Measurements from ENCODE around the gene FPGS.

Gene FPGS

DNA sequence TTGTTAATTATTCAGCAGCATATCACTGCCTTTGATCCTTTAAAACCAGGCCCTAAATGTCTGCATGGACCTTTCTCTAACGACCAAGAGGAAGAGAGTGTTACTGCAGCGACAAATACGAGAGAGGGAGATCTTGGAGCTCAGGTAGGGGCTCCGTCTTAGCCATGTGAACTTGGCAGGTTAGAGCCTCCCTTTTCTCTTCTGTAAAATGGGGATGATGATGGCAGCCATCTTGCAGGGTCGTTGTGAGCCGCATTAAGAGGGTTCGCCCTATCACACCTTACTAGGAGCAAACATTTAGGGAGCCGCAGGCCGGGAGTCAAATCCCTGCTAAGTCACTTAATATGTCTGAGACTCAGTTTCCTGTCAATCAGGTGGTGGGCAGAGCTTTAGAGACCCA is 50.1 kb downstream of the FPGS start:
- no peaks in the 10 kb centered on the region for H3K27me3 ChIP-seq (ENCODE audit: control insufficient read depth, insufficient read depth, low read length, poor library complexity, severe bottlenecking)
- H3K4me1 ChIP-seq (ENCODE audit: control insufficient read depth, insufficient read depth, low read length) = peaks cover 3% of the 10 kb centered on the region

DNA sequence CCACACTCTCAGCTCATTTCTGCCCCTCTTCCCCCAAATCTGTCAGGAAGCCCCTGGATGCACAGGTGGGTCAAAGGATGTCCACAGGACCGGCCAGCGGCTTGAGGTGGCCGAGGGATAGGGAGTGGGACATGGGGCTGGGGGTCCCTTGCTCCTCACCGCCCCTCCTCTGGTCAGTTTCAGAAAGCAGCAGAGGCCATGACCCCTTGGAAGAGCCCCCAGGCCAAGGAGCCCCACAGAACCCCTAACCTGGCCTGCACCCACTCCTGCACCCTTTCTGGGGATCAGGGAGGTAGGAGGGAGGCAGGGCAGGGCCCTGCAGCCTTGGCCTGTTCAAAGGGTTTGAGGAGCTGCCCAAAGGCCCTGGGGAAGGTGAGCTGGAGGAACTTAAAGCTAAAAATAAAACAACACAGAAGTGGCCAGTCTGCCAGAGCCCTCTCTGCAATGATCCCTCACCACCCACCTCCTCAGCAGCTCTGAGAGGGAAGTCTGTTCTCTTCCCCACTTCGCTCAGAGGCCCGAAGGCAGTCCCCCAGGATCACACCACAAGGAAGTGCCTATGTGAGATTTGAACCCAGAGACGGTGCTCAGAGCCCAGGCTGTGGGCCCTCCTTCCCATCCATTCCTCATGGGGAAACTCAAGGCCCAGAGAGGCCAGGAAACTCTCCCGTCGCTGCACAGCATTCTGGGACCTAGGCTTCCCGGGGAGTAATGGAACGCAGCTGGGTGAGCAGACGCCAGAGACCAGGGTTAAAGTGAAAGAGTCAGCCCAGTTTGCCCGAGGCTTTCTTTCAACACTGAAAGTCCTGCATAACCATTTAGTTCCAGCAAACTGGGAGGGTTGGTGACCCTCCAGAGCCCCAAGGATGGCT is 50.9 kb downstream of the FPGS start:
- Histone ChIP-seq H3K4me3 (ENCODE audit: insufficient read depth, low read depth, low read length) (no peak overlapping the region), H3K27me3 (ENCODE audit: control insufficient read depth, insufficient read depth, low read length, poor library complexity, severe bottlenecking) (no peaks in the 10 kb centered on the region), H3K9me3 (ENCODE audit: control insufficient read depth, low read length) (no peaks in the 10 kb centered on the region), H3K4me1 (ENCODE audit: control insufficient read depth, insufficient read depth, low read length) (peaks cover 3% of the 10 kb centered on the region), H3K36me3 (ENCODE audit: control insufficient read depth, insufficient read depth, low read length) (no peaks in the 10 kb centered on the region), H3K27ac (ENCODE audit: insufficient read depth, low read depth, low read length, poor library complexity, severe bottlenecking) (no peak overlapping the region)
- 84 to 87% methylated on average over 13 of the region's 13 CpGs for WGBS, 2 experiments

More for the DNA sequence above, 50.1 kb downstream of the FPGS start:
- Histone ChIP-seq H3K36me3 (ENCODE audit: control insufficient read depth, insufficient read depth, low read length) (no peaks in the 10 kb centered on the region), H3K4me3 (ENCODE audit: insufficient read depth, low read depth, low read length) (no peak overlapping the region), H3K27ac (ENCODE audit: insufficient read depth, low read depth, low read length, poor library complexity, severe bottlenecking) (no peak overlapping the region), H3K9me3 (ENCODE audit: control insufficient read depth, low read length) (no peaks in the 10 kb centered on the region)
- WGBS, 2 experiments = 91 to 93% methylated on average over 9 of the region's 9 CpGs

DNA sequence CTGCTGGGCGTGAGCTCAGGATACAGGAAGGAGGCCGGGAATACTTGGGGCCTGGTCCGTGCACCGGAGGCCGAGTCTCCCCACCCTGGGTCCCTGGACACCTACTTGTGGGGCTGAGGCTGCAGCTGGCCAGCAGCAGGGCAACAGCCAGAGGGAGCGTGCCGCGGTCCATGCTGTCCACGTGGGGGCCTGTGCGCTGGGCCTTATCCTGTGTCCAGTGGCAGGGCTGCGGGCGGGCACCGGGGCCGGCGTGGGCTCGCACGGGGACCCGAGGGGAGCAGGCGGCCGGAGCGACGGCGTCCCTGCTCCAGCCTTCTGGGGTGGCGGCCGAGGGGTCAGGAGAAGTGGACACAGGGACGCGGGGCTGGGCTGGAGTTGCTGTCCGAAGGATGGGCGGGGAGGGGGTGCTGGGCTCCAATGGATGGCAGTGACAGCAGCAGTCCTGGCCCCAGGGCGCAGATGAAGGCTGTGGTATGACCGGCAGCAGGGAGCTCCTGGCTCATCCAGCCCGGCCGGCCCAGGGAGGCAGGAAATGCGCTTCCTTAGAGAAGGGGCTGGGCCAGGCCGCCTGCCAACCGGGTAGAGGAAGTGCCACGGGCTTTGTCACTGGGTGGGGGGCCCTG is 51.6 kb downstream of the FPGS start, which contains the start of gene ENG:
Gene ENG, minus strand, starts transcription at position 475 of the 623 bp plus-strand sequence. Its CDS starts 303 bp downstream, at position 172.
- Histone ChIP-seq H3K4me3 (ENCODE audit: insufficient read depth, low read depth, low read length) (no peak within 1 kb of the TSS), H3K4me1 (ENCODE audit: control insufficient read depth, insufficient read depth, low read length) (peaks cover 3% of the 10 kb centered on the region), H3K27me3 (ENCODE audit: control insufficient read depth, insufficient read depth, low read length, poor library complexity, severe bottlenecking) (no peaks in the 10 kb centered on the region), H3K27ac (ENCODE audit: insufficient read depth, low read depth, low read length, poor library complexity, severe bottlenecking) (no peak within 1 kb of the TSS), H3K9me3 (ENCODE audit: control insufficient read depth, low read length) (no peaks in the 10 kb centered on the region), H3K36me3 (ENCODE audit: control insufficient read depth, insufficient read depth, low read length) (no peaks in the 10 kb centered on the region)
- 79 to 82% methylated on average over 34 to 37 of the region's 37 CpGs for WGBS, 2 experiments

DNA sequence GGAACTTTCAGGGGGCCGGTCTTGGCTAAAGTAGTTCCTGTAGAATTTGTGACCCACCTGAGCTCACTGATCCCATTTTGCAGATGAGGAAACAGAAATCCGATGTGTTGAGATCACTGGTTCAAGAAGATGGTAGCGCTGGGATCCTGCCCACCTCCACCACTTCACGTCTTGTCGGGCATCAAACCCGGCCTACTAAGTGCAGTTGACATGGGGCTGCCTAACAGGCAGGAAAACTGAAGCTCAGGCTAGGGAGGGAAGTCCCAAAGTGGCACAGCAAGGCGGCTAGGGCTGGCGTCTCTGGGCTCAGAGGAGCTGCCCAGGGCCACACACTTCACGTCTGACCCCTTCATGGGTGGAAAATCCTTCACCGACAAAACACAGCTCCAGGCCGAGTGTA is 52.3 kb downstream of the FPGS start:
- 91 to 93% methylated on average over 11 of the region's 11 CpGs for WGBS, 2 experiments
- peaks cover 3% of the 10 kb centered on the region for H3K4me1 ChIP-seq (ENCODE audit: control insufficient read depth, insufficient read depth, low read length)
- no peaks in the 10 kb centered on the region for H3K36me3 ChIP-seq (ENCODE audit: control insufficient read depth, insufficient read depth, low read length)
- H3K27me3 ChIP-seq (ENCODE audit: control insufficient read depth, insufficient read depth, low read length, poor library complexity, severe bottlenecking) = no peaks in the 10 kb centered on the region
- no peak overlapping the region for H3K27ac ChIP-seq (ENCODE audit: insufficient read depth, low read depth, low read length, poor library complexity, severe bottlenecking)
- no peaks in the 10 kb centered on the region for H3K9me3 ChIP-seq (ENCODE audit: control insufficient read depth, low read length)
- H3K4me3 ChIP-seq (ENCODE audit: insufficient read depth, low read depth, low read length) = no peak overlapping the region

DNA sequence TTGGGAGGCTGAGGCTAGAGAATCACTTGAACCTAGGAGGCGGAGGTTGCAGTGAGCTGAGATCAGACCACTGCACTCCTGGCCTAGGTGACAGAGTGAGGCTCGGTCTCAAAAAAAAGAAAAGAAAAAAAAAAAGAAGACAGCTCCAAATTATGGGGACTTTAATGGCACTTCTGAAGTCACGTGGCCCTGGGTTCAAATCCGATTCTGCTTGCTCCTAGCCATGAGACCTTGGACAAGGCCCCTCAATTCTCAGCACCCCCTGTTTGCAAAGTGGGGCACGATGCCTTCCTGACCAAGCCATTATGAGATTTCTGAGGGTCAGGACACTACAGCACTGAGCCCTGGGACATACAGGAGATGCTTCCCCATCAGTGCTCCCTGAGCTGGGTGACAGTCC is 52.8 kb downstream of the FPGS start:
- H3K36me3 ChIP-seq (ENCODE audit: control insufficient read depth, insufficient read depth, low read length) = no peaks in the 10 kb centered on the region
- H3K27me3 ChIP-seq (ENCODE audit: control insufficient read depth, insufficient read depth, low read length, poor library complexity, severe bottlenecking) = no peaks in the 10 kb centered on the region
- H3K27ac ChIP-seq (ENCODE audit: insufficient read depth, low read depth, low read length, poor library complexity, severe bottlenecking) = no peak overlapping the region
- 92 to 96% methylated on average over 5 of the region's 5 CpGs for whole genome bisulfite sequencing, 2 experiments
- peaks cover 3% of the 10 kb centered on the region for H3K4me1 ChIP-seq (ENCODE audit: control insufficient read depth, insufficient read depth, low read length)
- H3K4me3 ChIP-seq (ENCODE audit: insufficient read depth, low read depth, low read length) = no peak overlapping the region
- no peaks in the 10 kb centered on the region for H3K9me3 ChIP-seq (ENCODE audit: control insufficient read depth, low read length)

DNA sequence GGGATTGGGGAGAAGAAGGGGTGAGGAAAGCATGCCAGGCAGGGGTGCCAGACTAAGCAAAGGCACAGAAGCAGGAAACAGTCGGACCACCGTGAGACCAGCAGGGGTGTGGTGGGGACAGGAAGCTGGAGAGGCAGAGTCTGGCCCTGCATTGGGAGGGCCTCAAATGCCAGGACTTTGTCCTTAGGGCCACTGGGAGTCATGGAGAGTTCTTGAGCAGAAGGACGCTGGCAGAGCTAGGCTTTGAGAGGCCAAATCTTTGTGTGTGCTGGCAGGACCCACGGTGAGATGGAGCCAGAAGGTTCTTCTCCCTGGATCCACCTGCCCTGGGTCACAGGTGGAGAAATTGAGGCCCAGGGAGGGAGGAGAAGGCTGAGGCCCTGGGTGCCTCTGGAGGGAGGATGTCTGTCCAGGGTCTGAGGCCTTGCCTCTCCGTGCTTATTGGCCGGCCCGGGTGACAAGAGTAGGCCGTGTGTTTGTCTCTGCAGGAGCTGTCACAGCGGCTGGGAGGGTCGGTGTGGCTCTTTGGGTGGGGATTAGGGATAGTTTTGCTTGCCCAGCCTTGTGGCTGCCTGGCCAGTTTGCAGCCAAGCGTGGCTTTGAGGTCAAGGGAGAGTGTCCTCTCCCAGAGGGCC is 53.5 kb downstream of the FPGS start:
- 71 to 75% methylated on average over 11 of the region's 11 CpGs for WGBS, 2 experiments

DNA sequence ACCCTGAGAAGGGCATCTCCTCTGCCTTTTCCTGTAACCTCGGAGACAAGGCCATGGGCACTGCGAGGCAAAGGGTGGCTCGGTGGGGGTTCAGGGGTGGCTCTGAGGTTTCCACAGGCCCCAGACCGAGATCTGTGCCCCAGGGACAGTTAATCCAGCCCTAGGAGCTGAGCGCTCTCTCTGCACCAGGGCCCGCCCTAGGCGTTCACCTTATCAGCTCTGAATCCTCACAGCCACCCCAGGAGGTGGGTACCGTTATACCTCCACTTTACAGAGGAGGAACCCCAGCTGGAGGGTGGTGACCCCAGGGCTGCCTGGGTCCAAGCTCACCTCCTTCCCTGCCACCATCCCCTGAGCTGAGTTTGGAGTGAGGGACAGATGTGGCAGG is 54.0 kb downstream of the FPGS start:
- 92% methylated on average over 8 of the region's 8 CpGs for WGBS, 2 experiments
- H3K36me3 ChIP-seq (ENCODE audit: control insufficient read depth, insufficient read depth, low read length) = no peaks in the 10 kb centered on the region
- H3K27ac ChIP-seq (ENCODE audit: insufficient read depth, low read depth, low read length, poor library complexity, severe bottlenecking) = no peak overlapping the region
- H3K4me3 ChIP-seq (ENCODE audit: insufficient read depth, low read depth, low read length) = no peak overlapping the region
- no peaks in the 10 kb centered on the region for H3K27me3 ChIP-seq (ENCODE audit: control insufficient read depth, insufficient read depth, low read length, poor library complexity, severe bottlenecking)
- H3K4me1 ChIP-seq (ENCODE audit: control insufficient read depth, insufficient read depth, low read length) = peaks cover 3% of the 10 kb centered on the region
- H3K9me3 ChIP-seq (ENCODE audit: control insufficient read depth, low read length) = no peaks in the 10 kb centered on the region

More for the DNA sequence above, 53.5 kb downstream of the FPGS start:
- H3K27ac ChIP-seq (ENCODE audit: insufficient read depth, low read depth, low read length, poor library complexity, severe bottlenecking) = no peak overlapping the region
- no peaks in the 10 kb centered on the region for H3K9me3 ChIP-seq (ENCODE audit: control insufficient read depth, low read length)
- H3K4me3 ChIP-seq (ENCODE audit: insufficient read depth, low read depth, low read length) = no peak overlapping the region
- H3K27me3 ChIP-seq (ENCODE audit: control insufficient read depth, insufficient read depth, low read length, poor library complexity, severe bottlenecking) = no peaks in the 10 kb centered on the region
- peaks cover 3% of the 10 kb centered on the region for H3K4me1 ChIP-seq (ENCODE audit: control insufficient read depth, insufficient read depth, low read length)
- H3K36me3 ChIP-seq (ENCODE audit: control insufficient read depth, insufficient read depth, low read length) = no peaks in the 10 kb centered on the region

DNA sequence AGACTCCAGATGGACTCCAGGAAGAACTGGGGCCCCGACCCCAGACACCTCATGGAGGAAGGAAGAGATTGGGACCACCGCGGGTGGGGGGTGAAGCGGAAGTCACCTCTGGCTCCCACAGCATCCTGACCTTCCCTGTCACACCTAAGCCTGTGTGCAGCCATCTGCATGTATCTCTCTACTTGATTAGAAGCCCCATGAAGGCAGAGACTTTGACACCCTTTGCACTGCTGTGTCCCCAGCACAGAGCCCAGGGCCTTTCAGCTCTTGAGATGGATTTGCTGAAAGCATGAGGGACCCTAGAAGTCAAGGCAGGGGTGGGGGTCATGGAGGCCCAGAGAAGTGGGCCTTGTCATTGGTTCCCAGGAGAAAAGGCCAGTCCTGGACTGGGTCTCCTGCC is 54.6 kb downstream of the FPGS start:
- Histone ChIP-seq H3K27ac (ENCODE audit: insufficient read depth, low read depth, low read length, poor library complexity, severe bottlenecking) (no peak overlapping the region), H3K4me1 (ENCODE audit: control insufficient read depth, insufficient read depth, low read length) (peaks cover 3% of the 10 kb centered on the region), H3K27me3 (ENCODE audit: control insufficient read depth, insufficient read depth, low read length, poor library complexity, severe bottlenecking) (no peaks in the 10 kb centered on the region), H3K9me3 (ENCODE audit: control insufficient read depth, low read length) (no peaks in the 10 kb centered on the region), H3K4me3 (ENCODE audit: insufficient read depth, low read depth, low read length) (no peak overlapping the region), H3K36me3 (ENCODE audit: control insufficient read depth, insufficient read depth, low read length) (no peaks in the 10 kb centered on the region)
- 78 to 79% methylated on average over 4 of the region's 4 CpGs for WGBS, 2 experiments

DNA sequence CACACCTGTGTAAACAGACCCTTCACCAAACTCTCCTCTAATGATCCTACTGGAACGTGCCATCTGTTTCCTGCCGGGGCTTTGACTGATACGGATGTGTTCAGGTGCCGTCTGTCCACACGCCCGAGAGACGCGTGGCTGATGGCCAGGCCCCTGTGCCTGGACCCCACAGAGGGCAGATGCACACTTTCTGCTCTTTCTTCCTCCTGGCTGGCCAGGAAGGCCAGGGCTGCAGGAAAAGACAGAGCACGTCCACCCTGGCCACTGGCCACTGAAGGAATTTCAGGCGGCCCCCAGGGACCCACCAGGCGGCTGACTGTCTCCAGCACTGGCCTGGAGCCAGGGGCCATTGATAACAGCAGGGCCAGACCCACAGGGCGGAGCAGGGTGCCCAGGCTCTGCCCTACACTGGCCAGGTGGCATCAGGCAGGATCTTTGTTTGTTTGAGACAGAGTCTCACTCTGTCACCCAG is 55.4 kb downstream of the FPGS start:
- Histone ChIP-seq H3K9me3 (ENCODE audit: control insufficient read depth, low read length) (no peaks in the 10 kb centered on the region), H3K4me1 (ENCODE audit: control insufficient read depth, insufficient read depth, low read length) (peaks cover 3% of the 10 kb centered on the region), H3K27ac (ENCODE audit: insufficient read depth, low read depth, low read length, poor library complexity, severe bottlenecking) (no peak overlapping the region), H3K36me3 (ENCODE audit: control insufficient read depth, insufficient read depth, low read length) (no peaks in the 10 kb centered on the region), H3K4me3 (ENCODE audit: insufficient read depth, low read depth, low read length) (no peak overlapping the region), H3K27me3 (ENCODE audit: control insufficient read depth, insufficient read depth, low read length, poor library complexity, severe bottlenecking) (no peaks in the 10 kb centered on the region)
- 92% methylated on average over 12 of the region's 12 CpGs for WGBS, 2 experiments

DNA sequence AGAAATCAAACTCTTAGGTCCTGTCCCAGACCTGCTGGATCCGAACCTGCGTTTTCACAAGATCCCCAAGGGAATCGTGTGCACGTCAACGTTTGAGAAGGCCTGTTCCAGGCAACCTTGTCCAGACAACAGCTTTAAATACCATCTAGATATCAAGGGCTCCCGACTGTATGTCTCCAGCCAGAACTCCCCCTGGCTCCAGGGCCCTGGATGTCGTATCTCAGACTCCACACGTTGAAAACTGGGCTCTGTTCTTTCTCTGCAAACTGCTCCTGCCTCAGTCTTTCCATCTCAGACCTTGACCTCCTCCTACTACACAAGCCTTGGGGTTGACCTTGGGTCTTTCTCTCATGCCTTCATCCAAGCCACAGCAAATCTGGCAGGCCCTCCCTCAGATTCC is 57.6 kb downstream of the FPGS start:
- peaks cover 5% of the 10 kb centered on the region for H3K4me1 ChIP-seq (ENCODE audit: control insufficient read depth, insufficient read depth, low read length)
- no peak overlapping the region for H3K27ac ChIP-seq (ENCODE audit: insufficient read depth, low read depth, low read length, poor library complexity, severe bottlenecking)
- H3K36me3 ChIP-seq (ENCODE audit: control insufficient read depth, insufficient read depth, low read length) = no peaks in the 10 kb centered on the region
- no peaks in the 10 kb centered on the region for H3K9me3 ChIP-seq (ENCODE audit: control insufficient read depth, low read length)
- H3K4me3 ChIP-seq (ENCODE audit: insufficient read depth, low read depth, low read length) = no peak overlapping the region
- 91 to 92% methylated on average over 8 of the region's 8 CpGs for WGBS, 2 experiments
- H3K27me3 ChIP-seq (ENCODE audit: control insufficient read depth, insufficient read depth, low read length, poor library complexity, severe bottlenecking) = no peaks in the 10 kb centered on the region
